Endodermal cell (in vitro differentiated cells): ENCODE measurements around the gene MARCHF2. TPM values are rescaled to one million over a fixed set of nuclear protein-coding genes. Genes with fewer than 3 reads are reported as not detected.
"Not testable (repeated sequence)": the region's sequence is repeated elsewhere in the genome, so short reads cannot be mapped to it uniquely, and the experiment has no call there.

Source experiments
- DNase-seq: peaks from one replicate; pipeline ENCODE4 v3.0.0-alpha.2; 2017
- H3K27ac ChIP-seq: 2 replicates; pipeline ENCODE4 v1.5.1; 2013; ENCODE audit warnings: mild to moderate bottlenecking, low read depth, low read length, moderate library complexity
- H3K27me3 ChIP-seq: 2 replicates; pipeline ENCODE4 v1.6.1; 2013; ENCODE audit warnings: mild to moderate bottlenecking, low read length, moderate library complexity; ENCODE audit not compliant: insufficient read depth, control insufficient read depth, poor library complexity, severe bottlenecking
- H3K36me3 ChIP-seq: 2 replicates; pipeline ENCODE4 v1.7.0; 2013; ENCODE audit warnings: mild to moderate bottlenecking, low read length, moderate library complexity; ENCODE audit not compliant: control insufficient read depth, insufficient read depth
- H3K4me1 ChIP-seq: one replicate; pipeline ENCODE4 v1.7.0; 2013; ENCODE audit warnings: low read length; ENCODE audit not compliant: control insufficient read depth, insufficient read depth
- H3K4me3 ChIP-seq: 2 replicates; pipeline ENCODE4 v1.5.1; 2013; ENCODE audit warnings: mild to moderate bottlenecking, low read length, moderate library complexity
- H3K9ac ChIP-seq: 2 replicates; pipeline ENCODE4 v1.6.1; 2013; ENCODE audit warnings: mild to moderate bottlenecking, low read length, moderate library complexity; ENCODE audit not compliant: poor library complexity, severe bottlenecking; ENCODE audit errors: extremely low read depth
- H3K9me3 ChIP-seq: 2 replicates; pipeline ENCODE4 v1.6.1; 2013; ENCODE audit warnings: mild to moderate bottlenecking, low read length, moderate library complexity; ENCODE audit not compliant: control insufficient read depth
- H3K27ac Mint-ChIP-seq: 2 replicates; pipeline ENCODE4 v1.8.0; 2020; ENCODE audit warnings: mixed read lengths
- H3K27me3 Mint-ChIP-seq: 2 replicates; pipeline ENCODE4 v1.8.0; 2021; ENCODE audit warnings: mild to moderate bottlenecking, mixed read lengths; ENCODE audit not compliant: insufficient read depth
- H3K36me3 Mint-ChIP-seq: 2 replicates; pipeline ENCODE4 v1.8.0; 2020; ENCODE audit warnings: low read depth, mixed read lengths
- H3K4me1 Mint-ChIP-seq: 2 replicates; pipeline ENCODE4 v1.8.0; 2020; ENCODE audit warnings: mixed read lengths
- H3K4me3 Mint-ChIP-seq: 2 replicates; pipeline ENCODE4 v1.8.0; 2020; ENCODE audit warnings: mild to moderate bottlenecking, moderate library complexity, mixed read lengths
- H3K9me3 Mint-ChIP-seq: 2 replicates; pipeline ENCODE4 v1.8.0; 2020; ENCODE audit warnings: mild to moderate bottlenecking, mixed read lengths
- whole genome bisulfite sequencing, 2 experiments: methylation state at CpG; one replicate each; pipeline versions ENCODE4 v1.1.5 to v1.1.7; 2013; ENCODE audit warnings: missing lambda C conversion rate in 2 of 2, mixed read lengths in 1 of 2; ENCODE audit not compliant: insufficient coverage in 1 of 2, insufficient read length in 1 of 2; 5-methylcytosine and 5-hydroxymethylcytosine counted together
- total RNA-seq, 2 donors: library from RNA; stranded (reverse); fragmentation: NEBNext Ultra II Directional in 1 of 2; extraction: Animal tissue kit (Norgen Biotek cat#: 25700) in 1 of 2; gene quantifications; 2 replicates in 1 of 2; 3 replicates in 1 of 2; pipeline ENCODE4 v1.2.1, GENCODE V29; 2021
- TF ChIP-seq, protein P1 (sequence below): fragments of 200-600 bp; sonication (generic); conservative IDR thresholded peaks from 2 replicates; pipeline ENCODE4 v1.5.0; 2021; ENCODE audit warnings: antibody characterized with exemption, mild to moderate bottlenecking

MARCHF2 gene
- total RNA-seq, 2 donors from 2014 or later = 31.8 to 35.9 TPM

DNA sequence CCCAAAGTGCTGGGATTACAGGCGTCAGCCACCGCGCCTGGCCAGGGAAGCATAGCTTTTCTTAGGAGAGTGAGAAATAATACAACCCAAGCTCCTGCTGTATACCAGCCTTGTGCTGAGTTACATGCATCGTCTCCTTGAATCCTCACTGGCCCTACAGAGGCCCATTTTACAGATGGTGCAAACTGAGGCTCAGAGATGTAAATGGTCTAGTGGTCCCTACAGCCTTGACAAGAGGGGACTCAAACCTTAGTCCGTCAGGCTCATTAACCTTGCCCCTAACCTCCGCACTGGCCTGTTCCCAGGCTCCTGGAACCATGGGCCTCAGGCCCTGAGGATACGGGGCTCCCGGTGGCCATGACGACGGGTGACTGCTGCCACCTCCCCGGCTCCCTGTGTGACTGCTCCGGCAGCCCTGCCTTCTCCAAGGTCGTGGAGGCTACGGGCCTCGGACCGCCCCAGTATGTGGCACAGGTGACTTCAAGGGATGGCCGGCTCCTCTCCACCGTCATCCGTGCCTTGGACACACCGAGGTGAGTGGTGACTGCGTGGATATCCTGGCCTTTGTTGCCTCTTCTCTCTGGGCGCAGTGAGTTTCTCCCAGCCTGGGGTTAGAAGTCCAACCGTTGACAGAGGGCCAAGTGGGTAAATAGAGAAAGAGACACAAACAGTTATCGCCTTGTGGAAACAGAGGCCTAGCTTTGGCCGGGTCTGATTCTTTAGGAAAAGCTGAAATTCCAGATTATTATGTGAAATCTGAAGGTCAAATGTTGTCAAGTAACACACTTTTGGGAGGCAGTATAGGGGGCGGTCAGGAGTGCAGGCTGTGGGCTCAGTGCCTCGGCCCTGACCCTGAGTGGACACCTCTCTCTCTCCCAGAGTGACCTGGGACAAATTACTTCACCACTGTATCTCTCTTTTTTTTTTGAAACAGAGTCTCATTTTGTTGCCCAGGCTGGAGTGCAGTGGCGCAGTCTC is 8.7 kb downstream of the MARCHF2 start:
- Histone ChIP-seq H3K27ac (no peak overlapping the region), H3K9me3 (no peaks in the 10 kb centered on the region), H3K4me1 (no peaks in the 10 kb centered on the region), H3K36me3 (peaks cover 6% of the 10 kb centered on the region), H3K9ac (no peak overlapping the region), H3K4me3 (no peak overlapping the region), H3K27me3 (no peaks in the 10 kb centered on the region)
- no peak for DNase-seq
- no peak overlapping the region for H3K4me3 Mint-ChIP-seq
- peaks cover 3% of the 10 kb centered on the region for H3K4me1 Mint-ChIP-seq
- TF ChIP-seq, protein P1, sequence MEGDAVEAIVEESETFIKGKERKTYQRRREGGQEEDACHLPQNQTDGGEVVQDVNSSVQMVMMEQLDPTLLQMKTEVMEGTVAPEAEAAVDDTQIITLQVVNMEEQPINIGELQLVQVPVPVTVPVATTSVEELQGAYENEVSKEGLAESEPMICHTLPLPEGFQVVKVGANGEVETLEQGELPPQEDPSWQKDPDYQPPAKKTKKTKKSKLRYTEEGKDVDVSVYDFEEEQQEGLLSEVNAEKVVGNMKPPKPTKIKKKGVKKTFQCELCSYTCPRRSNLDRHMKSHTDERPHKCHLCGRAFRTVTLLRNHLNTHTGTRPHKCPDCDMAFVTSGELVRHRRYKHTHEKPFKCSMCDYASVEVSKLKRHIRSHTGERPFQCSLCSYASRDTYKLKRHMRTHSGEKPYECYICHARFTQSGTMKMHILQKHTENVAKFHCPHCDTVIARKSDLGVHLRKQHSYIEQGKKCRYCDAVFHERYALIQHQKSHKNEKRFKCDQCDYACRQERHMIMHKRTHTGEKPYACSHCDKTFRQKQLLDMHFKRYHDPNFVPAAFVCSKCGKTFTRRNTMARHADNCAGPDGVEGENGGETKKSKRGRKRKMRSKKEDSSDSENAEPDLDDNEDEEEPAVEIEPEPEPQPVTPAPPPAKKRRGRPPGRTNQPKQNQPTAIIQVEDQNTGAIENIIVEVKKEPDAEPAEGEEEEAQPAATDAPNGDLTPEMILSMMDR = no peak
- peaks cover 26% of the 10 kb centered on the region for H3K36me3 Mint-ChIP-seq
- H3K27ac Mint-ChIP-seq = no peak overlapping the region
- H3K9me3 Mint-ChIP-seq = no peaks in the 10 kb centered on the region
- H3K27me3 Mint-ChIP-seq = no peaks in the 10 kb centered on the region
- 95 to 96% methylated on average over 28 of the region's 28 CpGs for WGBS, 2 experiments

DNA sequence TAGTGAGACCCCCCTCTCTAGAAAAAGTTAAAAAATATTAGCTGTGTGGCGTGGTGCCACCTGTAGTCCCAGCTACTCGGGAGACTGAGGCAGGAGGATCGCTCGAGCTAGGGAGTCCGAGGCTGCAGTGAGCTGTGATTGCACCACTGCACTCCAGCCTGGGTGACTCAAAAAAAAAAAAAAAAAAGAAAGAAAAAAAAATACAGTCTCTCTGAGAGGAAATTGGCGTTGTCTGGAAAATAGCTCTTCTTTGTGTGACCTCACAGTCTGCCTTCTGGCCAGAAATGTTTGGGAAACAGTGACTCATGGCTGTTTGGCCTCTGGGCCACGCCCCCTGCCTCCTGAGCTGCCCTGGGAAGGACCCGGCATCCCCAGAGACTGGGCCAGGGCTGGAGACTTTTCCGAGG is 10.7 kb downstream of the MARCHF2 start:
- peak; percentile 83 for DNase-seq
- peaks cover 6% of the 10 kb centered on the region for H3K36me3 ChIP-seq
- Mint-ChIP-seq H3K4me3 (no peak overlapping the region), H3K9me3 (no peaks in the 10 kb centered on the region), H3K36me3 (peaks cover 32% of the 10 kb centered on the region), H3K4me1 (no peaks in the 10 kb centered on the region), H3K27ac (no peak overlapping the region), H3K27me3 (no peaks in the 10 kb centered on the region)
- 25 to 86% methylated on average over 1 to 9 of the region's 9 CpGs for WGBS, 2 experiments
- peak overlapping the region; percentile 68 for H3K27ac ChIP-seq
- no peak overlapping the region for H3K9ac ChIP-seq
- H3K27me3 ChIP-seq = no peaks in the 10 kb centered on the region
- H3K4me3 ChIP-seq = no peak overlapping the region
- H3K4me1 ChIP-seq = no peaks in the 10 kb centered on the region
- TF ChIP-seq, protein P1 = no peak
- H3K9me3 ChIP-seq = no peaks in the 10 kb centered on the region

DNA sequence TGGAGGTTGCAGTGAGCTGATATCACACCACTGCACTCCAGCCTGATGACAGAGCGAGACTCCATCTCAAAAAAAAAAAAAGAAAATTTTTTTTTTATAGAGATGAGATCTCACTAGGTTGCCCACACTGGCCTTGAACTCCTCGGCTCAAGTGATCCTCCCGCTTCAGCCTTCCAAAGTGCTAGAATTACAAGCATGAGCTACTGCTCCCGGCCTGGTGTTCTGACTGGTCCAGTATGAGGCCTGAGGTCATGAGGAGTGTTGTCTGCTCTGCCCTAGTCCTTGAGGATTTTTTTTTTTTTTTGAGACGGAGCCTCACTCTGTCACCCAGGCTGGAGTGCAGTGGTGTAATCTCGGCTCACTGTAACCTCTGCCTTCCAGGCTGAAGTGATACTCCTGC is 12.2 kb downstream of the MARCHF2 start:
- not testable (repeated sequence) for H3K9ac ChIP-seq, H3K36me3 ChIP-seq, H3K4me3 ChIP-seq, H3K4me1 Mint-ChIP-seq, H3K4me1 ChIP-seq, H3K9me3 Mint-ChIP-seq, H3K4me3 Mint-ChIP-seq, H3K27ac ChIP-seq, DNase-seq, H3K27me3 Mint-ChIP-seq, H3K27ac Mint-ChIP-seq, H3K27me3 ChIP-seq, H3K9me3 ChIP-seq
- 98 to 100% methylated on average over 2 to 5 of the region's 6 CpGs for WGBS, 2 experiments
- H3K36me3 Mint-ChIP-seq = peaks cover 36% of the 10 kb centered on the region
